LHCN-M2 (cell line): Measurements from ENCODE around the gene SMIM20. TPM values are rescaled to one million over a fixed set of nuclear protein-coding genes. Genes with fewer than 3 reads are reported as not detected.

Experiments used
- DNase-seq: peaks from one replicate; pipeline ENCODE4 v3.0.0-alpha.2; 2012; ENCODE audit warnings: low read depth
- total RNA-seq: library from RNA; depleted of rRNA; stranded (reverse); fragments of >200 nt; gene quantifications from 2 replicates; pipeline ENCODE4 v1.2.3, GENCODE V29; 2014; rRNA removed

Gene SMIM20
- total RNA-seq, 1 experiment from 2014 or later = 33.6 TPM

DNA sequence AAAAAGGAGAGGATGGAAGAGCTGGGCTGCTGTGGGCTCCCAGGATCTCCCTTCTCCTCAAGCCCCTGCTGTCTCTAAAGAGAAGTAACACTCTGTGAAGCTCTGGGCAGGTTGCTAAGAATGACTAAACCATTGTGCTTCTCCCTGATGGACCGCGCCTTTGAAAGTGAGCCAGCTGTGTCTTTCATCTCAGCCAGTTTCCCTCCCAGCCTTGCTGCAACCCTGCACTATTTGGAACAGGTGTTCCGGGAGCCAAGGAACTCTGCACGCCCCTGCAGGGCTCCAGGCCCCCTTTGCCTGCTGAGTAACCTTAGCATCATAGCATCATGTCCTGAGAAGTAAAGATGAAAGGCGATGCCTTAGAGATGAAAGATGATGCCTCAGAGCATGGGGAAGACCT lies 39.7 kb downstream of the SMIM20 start:
- peak; percentile 97 for DNase-seq

- no peak for DNase-seq
Measured at GRCh38 chr4:25954293-25954904, 40.4 kb downstream of the SMIM20 start.

DNA sequence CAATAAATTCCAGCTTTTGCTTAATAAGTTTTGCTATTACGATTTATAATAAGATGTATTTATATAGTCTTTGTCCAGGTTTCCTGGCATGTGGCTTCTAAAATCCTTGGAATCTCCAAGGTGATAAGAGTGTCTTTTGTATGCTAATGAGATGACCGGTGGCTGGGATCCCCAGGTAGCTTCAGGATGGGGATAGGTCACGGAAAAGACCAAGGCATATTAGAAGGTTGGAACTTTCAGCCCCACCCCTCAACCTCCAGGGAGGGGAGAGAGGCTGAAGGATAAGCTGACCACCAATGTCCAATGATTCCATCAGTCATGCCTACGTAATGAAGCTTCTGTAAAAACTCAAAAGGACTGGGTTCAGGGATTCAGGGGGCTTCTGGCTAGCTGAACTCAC lies 41.7 kb downstream of the SMIM20 start:
- no peak for DNase-seq

DNA sequence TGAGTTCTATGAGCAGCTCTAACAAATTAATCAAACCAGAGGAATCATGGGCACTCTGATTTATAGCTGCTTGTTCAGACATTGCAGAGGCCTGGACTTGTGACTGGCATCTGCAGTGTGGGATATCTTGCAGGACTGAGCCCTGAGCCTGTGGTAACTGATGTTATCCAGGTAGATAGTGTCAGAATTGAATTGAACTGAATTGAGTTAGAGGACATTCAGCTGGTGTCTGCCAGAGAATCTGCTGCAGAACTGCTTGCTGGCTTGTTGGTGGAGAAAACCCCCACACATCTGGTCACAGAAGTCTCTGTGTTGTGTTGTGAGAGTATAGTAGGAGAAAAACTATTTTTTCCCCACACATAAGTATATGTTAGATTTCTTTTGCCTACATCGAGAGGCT lies 42.2 kb downstream of the SMIM20 start:
- DNase-seq = no peak

DNA sequence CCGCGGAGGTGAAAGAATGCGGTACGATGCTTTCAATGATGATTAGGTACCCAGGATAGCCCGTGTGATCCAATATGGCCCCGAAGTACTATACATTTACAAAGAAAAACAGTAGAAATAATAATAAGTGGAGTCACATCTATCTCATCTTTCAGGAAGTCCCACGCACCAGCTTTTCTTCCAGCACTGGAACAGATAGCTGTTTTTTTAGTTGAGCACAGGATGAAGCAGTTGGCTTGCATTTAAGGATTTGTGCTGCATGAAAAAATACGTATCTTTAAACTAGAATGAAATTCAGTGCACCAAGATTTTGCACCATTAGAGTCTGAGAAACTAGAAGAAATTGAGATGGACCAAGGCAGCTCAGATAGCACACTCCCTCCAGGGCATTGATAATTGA lies 44.1 kb downstream of the SMIM20 start:
- DNase-seq = no peak

DNA sequence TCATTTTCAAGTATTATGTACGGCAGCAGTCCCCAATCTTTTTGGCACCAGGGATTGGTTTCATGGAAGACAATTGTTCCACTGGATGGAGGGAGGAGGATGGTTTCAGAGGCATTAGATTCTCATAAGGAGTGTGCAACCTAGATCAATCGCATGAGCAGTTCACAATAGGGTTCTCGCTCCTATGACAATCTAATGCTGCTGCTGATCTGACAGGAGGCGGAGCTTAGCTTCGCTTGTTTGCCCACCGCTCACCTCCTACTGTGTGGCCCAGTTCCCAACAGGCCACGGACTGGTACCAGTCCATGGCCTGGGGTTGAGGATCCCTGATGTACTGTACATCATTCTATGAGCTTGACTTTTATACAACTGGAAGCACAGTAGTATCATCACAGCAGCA lies 48.4 kb downstream of the SMIM20 start:
- DNase-seq = no peak

DNA sequence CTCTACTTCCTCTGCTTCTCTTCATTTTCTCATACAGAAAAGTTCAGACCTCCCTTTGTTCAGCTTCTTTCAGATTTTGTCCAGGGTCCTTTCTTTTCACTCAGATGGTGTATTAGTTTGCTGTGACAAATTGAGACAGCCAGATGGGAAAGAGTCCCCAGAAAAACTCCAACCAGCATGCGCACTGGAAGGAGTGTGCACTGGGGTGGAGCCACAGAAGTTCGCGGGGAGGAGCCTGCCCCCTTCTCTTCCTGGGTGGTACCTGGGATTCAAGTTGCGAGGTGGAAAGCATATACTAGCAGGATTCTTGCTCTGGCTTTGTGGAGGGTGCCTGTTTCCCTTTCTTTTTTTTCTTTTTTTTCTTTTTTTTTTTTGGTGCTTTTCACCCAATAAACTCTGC lies 51.6 kb downstream of the SMIM20 start:
- no peak for DNase-seq

- no peak for DNase-seq
Measured at GRCh38 chr4:25966171-25966570, 52.2 kb downstream of the SMIM20 start.

- peak; percentile 24 for DNase-seq
Measured at GRCh38 chr4:25969374-25970155, 55.5 kb downstream of the SMIM20 start.

GRCh38 chr4:25970226-25970675 lies 56.2 kb downstream of the SMIM20 start:
- peak; percentile 92 for DNase-seq

- peak; percentile 99 for DNase-seq
Measured at GRCh38 chr4:25970691-25971432, 56.8 kb downstream of the SMIM20 start.

GRCh38 chr4:25972366-25972765 lies 58.3 kb downstream of the SMIM20 start:
- no peak for DNase-seq

DNA sequence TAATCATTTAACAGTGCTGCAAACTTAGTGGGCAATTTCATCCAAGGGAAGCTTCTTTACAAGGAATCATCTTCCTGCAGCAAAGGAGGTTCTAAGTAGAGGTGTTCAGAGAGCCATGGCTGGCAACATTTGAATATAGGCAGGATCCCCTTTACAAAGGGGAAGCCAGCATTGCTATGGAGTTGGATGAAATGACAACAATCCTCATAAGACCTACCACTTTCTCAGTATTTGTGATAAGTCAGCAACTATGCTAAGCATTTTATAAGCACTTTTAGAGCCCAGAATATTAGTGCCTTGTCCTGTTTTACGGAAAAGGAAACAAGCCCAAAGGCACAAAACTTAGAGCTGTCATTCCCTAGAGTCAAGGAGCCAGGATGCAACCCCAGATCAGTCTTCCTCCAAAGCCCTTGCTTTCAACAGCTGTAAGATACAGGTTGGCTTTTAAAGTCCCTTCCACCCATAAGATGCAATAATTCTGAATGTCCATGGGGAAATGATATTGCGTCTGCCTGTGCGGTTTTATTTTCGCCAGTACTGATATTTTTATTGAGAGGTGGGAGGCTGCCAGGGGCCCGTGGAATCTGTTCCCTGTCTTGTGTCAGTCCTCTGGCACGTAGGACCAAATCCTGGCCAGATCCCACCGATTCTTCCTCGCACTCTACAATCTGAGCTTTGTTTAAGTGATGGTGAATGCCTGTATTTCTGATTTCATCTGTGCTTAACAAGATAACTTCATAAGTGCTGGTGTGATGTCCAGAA lies 59.1 kb downstream of the SMIM20 start:
- DNase-seq = no peak

GRCh38 chr4:25976780-25977179 lies 62.8 kb downstream of the SMIM20 start:
- no peak for DNase-seq

- no peak for DNase-seq
Measured at GRCh38 chr4:25977397-25978170, 63.6 kb downstream of the SMIM20 start.

DNA sequence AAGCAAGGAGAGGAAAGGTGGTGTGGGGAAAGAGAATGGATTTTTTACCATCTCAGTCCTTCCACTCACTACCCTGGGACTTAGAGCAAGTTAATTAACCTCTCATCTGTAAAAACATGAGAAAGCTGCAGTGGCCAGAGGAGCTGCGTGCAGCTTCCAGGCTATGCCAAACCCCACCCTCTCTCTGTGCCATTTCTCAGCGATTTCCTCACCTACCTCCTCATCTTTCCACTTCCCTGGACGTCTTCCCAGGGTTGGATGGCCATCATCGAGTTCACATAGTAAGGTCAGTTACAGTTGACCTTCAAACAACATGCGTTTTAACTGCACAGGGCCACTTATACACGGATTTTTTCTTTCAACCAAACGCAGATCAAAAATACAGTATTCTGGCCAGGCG lies 64.3 kb downstream of the SMIM20 start:
- no peak for DNase-seq

Other genes starting within 250 kb of the SMIM20 start
- gene SEL1L3, start 51.2 kb upstream of the SMIM20 start, total RNA-seq = 3.9 and 5.0 TPM in 2 replicates